ENCODE results near the gene FAM133A.
A peak's percentile ranks its signal among the peaks of the same experiment; 100 is the strongest.

The FAM133A gene

GRCh38 chrX:93673869-93674271, at the start of gene FAM133A:
TSS of gene FAM133A (plus strand) at chrX:93674206. CDS start at chrX:93709420, 35,214 bp downstream.
- no peaks in the 10 kb centered on the region for H3K27me3 Mint-ChIP-seq
- peak within 1 kb of the TSS; percentile 87 for H3K4me3 Mint-ChIP-seq
- H3K27ac Mint-ChIP-seq (ENCODE audit: low read depth): peak within 1 kb of the TSS; percentile 79
- peaks cover 7% of the 10 kb centered on the region for H3K4me1 Mint-ChIP-seq
- DNase-seq (ENCODE audit: low spot score in 2 of 2) (no peak), ATAC-seq (replicated peaks; ENCODE audit: extremely low read depth, poor library complexity, severe bottlenecking) (no peak)
- H3K9me3 Mint-ChIP-seq: no peaks in the 10 kb centered on the region
- peaks cover 3% of the 10 kb centered on the region for H3K36me3 Mint-ChIP-seq (ENCODE audit: insufficient read depth)

GRCh38 chrX:93637591-93637990, 36.4 kb upstream of the FAM133A start:
- Mint-ChIP-seq H3K36me3 (ENCODE audit: insufficient read depth) (no peaks in the 10 kb centered on the region), H3K4me1 (no peaks in the 10 kb centered on the region), H3K27me3 (no peaks in the 10 kb centered on the region), H3K4me3 (no peak overlapping the region), H3K9me3 (peaks cover 6% of the 10 kb centered on the region), H3K27ac (ENCODE audit: low read depth) (no peak overlapping the region)
- ATAC-seq (replicated peaks; ENCODE audit: extremely low read depth, poor library complexity, severe bottlenecking): no peak
- DNase-seq (ENCODE audit: low spot score in 2 of 2): no peak

DNA sequence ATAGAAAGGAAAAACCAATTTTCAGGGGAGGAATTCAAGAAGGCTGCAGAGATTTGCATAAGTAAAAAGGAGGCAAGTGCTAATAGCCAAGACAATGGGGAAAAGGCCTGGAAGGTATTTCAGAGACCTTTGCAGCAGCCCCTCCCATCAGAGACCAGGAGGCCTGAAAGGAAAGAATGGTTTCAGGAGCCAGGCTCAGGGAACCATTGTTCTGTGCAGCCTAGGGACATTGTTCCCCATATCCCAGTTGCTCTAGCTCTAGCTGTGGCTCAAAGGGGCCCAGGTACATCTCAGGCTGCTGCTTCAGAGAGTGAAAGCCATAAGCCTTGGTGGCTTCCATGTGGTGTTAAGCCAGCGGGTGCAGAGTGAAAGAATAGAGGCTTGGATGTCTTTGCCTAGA, 24.6 kb upstream of the FAM133A start:
- Mint-ChIP-seq H3K36me3 (ENCODE audit: insufficient read depth) (no peaks in the 10 kb centered on the region), H3K4me3 (no peak overlapping the region), H3K4me1 (no peaks in the 10 kb centered on the region), H3K27me3 (no peaks in the 10 kb centered on the region), H3K9me3 (no peaks in the 10 kb centered on the region), H3K27ac (ENCODE audit: low read depth) (no peak overlapping the region)
- no peak for DNase-seq (ENCODE audit: low spot score in 2 of 2)
- ATAC-seq (replicated peaks; ENCODE audit: extremely low read depth, poor library complexity, severe bottlenecking): no peak

DNA sequence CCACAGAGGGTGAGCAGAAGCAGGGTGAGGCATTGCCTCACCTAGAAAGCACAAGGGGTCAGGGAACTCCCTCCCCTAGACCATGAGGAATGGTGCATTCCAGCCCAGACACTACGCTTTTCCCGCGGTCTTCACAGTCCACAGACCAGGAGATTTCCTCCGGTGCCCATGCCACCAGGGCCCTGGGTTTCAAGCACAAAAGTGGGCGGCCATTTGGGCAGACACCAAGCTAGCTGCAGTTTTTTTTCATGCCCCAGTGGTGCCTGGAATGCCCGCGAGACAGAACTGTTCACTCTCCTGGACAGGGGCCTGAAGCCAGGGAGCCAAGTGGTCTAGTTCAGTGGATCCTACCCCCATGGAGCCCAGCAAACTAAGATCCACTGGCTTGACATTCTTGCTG, 13.4 kb upstream of the FAM133A start:
- no peaks in the 10 kb centered on the region for H3K27me3 Mint-ChIP-seq
- no peaks in the 10 kb centered on the region for H3K4me1 Mint-ChIP-seq
- H3K27ac Mint-ChIP-seq (ENCODE audit: low read depth): no peak overlapping the region
- peaks cover 2% of the 10 kb centered on the region for H3K36me3 Mint-ChIP-seq (ENCODE audit: insufficient read depth)
- ATAC-seq (replicated peaks; ENCODE audit: extremely low read depth, poor library complexity, severe bottlenecking): no peak
- DNase-seq (ENCODE audit: low spot score in 2 of 2): no peak
- H3K9me3 Mint-ChIP-seq: no peaks in the 10 kb centered on the region
- no peak overlapping the region for H3K4me3 Mint-ChIP-seq

GRCh38 chrX:93673056-93673868, 744 bp upstream of the FAM133A start, which contains the start of gene NAP1L3:
TSS of gene NAP1L3 (minus strand) at chrX:93673578. CDS start at chrX:93673304, 274 bp downstream.
- H3K27ac Mint-ChIP-seq (ENCODE audit: low read depth): peak within 1 kb of the TSS; percentile 79
- ATAC-seq (replicated peaks; ENCODE audit: extremely low read depth, poor library complexity, severe bottlenecking): peak; percentile 71
- H3K9me3 Mint-ChIP-seq: no peaks in the 10 kb centered on the region
- H3K27me3 Mint-ChIP-seq: no peaks in the 10 kb centered on the region
- DNase-seq (ENCODE audit: low spot score in 2 of 2): peak; percentile 14 to 24
- H3K4me1 Mint-ChIP-seq: peaks cover 7% of the 10 kb centered on the region
- peaks cover 3% of the 10 kb centered on the region for H3K36me3 Mint-ChIP-seq (ENCODE audit: insufficient read depth)
- H3K4me3 Mint-ChIP-seq: peak within 1 kb of the TSS; percentile 87

- H3K27ac Mint-ChIP-seq (ENCODE audit: low read depth): no peak overlapping the region
- no peaks in the 10 kb centered on the region for H3K9me3 Mint-ChIP-seq
- H3K4me3 Mint-ChIP-seq: no peak overlapping the region
- H3K27me3 Mint-ChIP-seq: no peaks in the 10 kb centered on the region
- no peaks in the 10 kb centered on the region for H3K4me1 Mint-ChIP-seq
- DNase-seq (ENCODE audit: low spot score in 2 of 2): no peak
- H3K36me3 Mint-ChIP-seq (ENCODE audit: insufficient read depth): no peaks in the 10 kb centered on the region
- no peak for ATAC-seq (replicated peaks; ENCODE audit: extremely low read depth, poor library complexity, severe bottlenecking)
Observed at GRCh38 chrX:93695981-93696380, 22.0 kb downstream of the FAM133A start.

DNA sequence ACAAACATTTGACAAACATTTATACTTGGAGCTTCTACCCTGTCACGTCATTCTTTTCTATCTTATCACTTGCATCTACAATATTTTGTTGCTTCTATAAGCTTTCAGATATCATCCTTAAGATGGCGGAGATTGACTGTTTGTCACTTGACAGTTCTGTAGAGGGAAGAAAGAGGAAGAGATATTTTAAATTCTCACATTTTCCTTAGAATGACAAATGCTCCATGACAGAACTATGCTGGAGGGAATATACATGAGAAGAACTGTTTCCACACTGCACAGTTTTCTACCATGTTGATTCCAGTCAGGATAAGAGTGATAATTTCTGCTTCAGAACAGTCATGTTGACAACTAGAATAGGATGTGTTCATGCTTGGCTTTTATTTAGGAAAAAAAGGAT, 29.7 kb downstream of the FAM133A start:
- H3K4me3 Mint-ChIP-seq: no peak overlapping the region
- H3K27me3 Mint-ChIP-seq: no peaks in the 10 kb centered on the region
- peaks cover 5% of the 10 kb centered on the region for H3K9me3 Mint-ChIP-seq
- ATAC-seq (replicated peaks; ENCODE audit: extremely low read depth, poor library complexity, severe bottlenecking) (no peak), DNase-seq (ENCODE audit: low spot score in 2 of 2) (no peak)
- no peak overlapping the region for H3K27ac Mint-ChIP-seq (ENCODE audit: low read depth)
- H3K36me3 Mint-ChIP-seq (ENCODE audit: insufficient read depth): no peaks in the 10 kb centered on the region
- H3K4me1 Mint-ChIP-seq: no peaks in the 10 kb centered on the region

- DNase-seq (ENCODE audit: low spot score in 2 of 2) (no peak), ATAC-seq (replicated peaks; ENCODE audit: extremely low read depth, poor library complexity, severe bottlenecking) (no peak)
- Mint-ChIP-seq H3K4me1 (no peaks in the 10 kb centered on the region), H3K27ac (ENCODE audit: low read depth) (no peak overlapping the region), H3K27me3 (no peaks in the 10 kb centered on the region), H3K36me3 (ENCODE audit: insufficient read depth) (no peaks in the 10 kb centered on the region), H3K4me3 (no peak overlapping the region), H3K9me3 (peaks cover 5% of the 10 kb centered on the region)
Observed at GRCh38 chrX:93711076-93711475, 37.1 kb downstream of the FAM133A start.

DNA sequence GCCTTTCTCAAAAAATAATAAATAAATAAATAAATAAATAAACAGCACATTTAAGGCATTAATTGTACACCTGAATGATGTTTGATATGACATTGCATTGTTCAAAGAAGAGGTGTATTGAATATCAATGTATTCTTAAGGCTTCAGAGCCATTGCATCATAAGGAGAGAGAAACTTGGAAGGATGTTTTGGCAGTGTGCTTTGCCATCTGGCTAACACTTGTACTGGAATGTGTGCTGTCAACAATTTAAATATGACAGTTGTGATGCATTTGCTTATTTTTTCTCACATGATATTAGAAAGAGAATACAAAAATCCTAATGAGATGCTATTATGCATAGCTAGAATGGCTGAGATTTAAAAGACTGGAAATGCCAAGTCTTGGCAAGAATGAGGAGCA, 67.8 kb downstream of the FAM133A start:
- Mint-ChIP-seq H3K4me3 (no peak overlapping the region), H3K36me3 (ENCODE audit: insufficient read depth) (no peaks in the 10 kb centered on the region), H3K4me1 (no peaks in the 10 kb centered on the region), H3K27me3 (no peaks in the 10 kb centered on the region), H3K9me3 (peaks cover 3% of the 10 kb centered on the region), H3K27ac (ENCODE audit: low read depth) (no peak overlapping the region)
- no peak for ATAC-seq (replicated peaks; ENCODE audit: extremely low read depth, poor library complexity, severe bottlenecking)
- no peak for DNase-seq (ENCODE audit: low spot score in 2 of 2)

DNA sequence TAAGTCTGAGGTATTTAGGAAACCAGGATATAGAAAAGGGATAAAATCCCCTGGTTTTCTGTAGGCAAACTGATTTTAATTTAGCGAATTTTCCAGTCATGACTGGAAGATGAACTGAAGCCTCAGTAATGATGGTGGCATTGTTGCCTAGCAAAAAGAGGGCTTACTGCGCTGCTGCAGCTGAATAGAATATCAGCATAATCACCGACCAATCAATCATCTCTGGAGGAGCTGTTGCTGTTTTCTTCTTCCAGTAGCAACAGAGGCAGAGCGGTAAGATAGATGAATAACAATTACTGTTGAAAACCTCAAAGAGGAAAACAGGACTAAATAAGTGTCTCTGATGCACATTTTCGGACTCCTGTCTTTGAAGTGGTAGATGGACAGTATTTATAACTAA, 86.2 kb downstream of the FAM133A start:
- no peak for ATAC-seq (replicated peaks; ENCODE audit: extremely low read depth, poor library complexity, severe bottlenecking)
- Mint-ChIP-seq H3K9me3 (peaks cover 6% of the 10 kb centered on the region), H3K4me3 (no peak overlapping the region), H3K36me3 (ENCODE audit: insufficient read depth) (no peaks in the 10 kb centered on the region), H3K4me1 (no peaks in the 10 kb centered on the region), H3K27ac (ENCODE audit: low read depth) (no peak overlapping the region), H3K27me3 (no peaks in the 10 kb centered on the region)
- DNase-seq (ENCODE audit: low spot score in 2 of 2): no peak
